Liver (tissue), 9 donors: Measurements from ENCODE around the gene MSH3. TPM values are rescaled to one million over a fixed set of nuclear protein-coding genes. Genes with fewer than 3 reads are reported as not detected.

Experiments used
- DNase-seq: peaks from one replicate; pipeline ENCODE4 v3.0.0-alpha.2; 2017; ENCODE audit warnings: low spot score
- H3K27ac ChIP-seq, 2 donors: one replicate each; pipeline ENCODE4 v1.7.0; 2013; ENCODE audit warnings: inconsistent platforms in 2 of 2, low read length in 2 of 2, control low read depth in 1 of 2, low read depth in 1 of 2, mild to moderate bottlenecking in 1 of 2
- H3K27me3 ChIP-seq, 4 donors: one replicate each; pipeline versions ENCODE4 v1.6.1 to v1.7.0; 2013; ENCODE audit warnings: low read length in 3 of 4, inconsistent platforms in 1 of 4, mild to moderate bottlenecking in 1 of 4, moderate library complexity in 1 of 4; ENCODE audit not compliant: control insufficient read depth in 4 of 4, insufficient read depth in 4 of 4
- H3K36me3 ChIP-seq, 4 donors: one replicate each; pipeline versions ENCODE4 v1.6.1 to v1.7.0; 2013; ENCODE audit warnings: low read length in 3 of 4, mild to moderate bottlenecking in 3 of 4, low read depth in 1 of 4, moderate library complexity in 1 of 4; ENCODE audit not compliant: control insufficient read depth in 4 of 4, insufficient read depth in 3 of 4
- H3K4me1 ChIP-seq, 4 donors: one replicate each; pipeline versions ENCODE4 v1.6.1 to v1.7.0; 2013; ENCODE audit warnings: low read length in 3 of 4, mild to moderate bottlenecking in 3 of 4, moderate library complexity in 1 of 4; ENCODE audit not compliant: control insufficient read depth in 4 of 4, insufficient read depth in 4 of 4
- H3K4me3 ChIP-seq, 3 donors: one replicate each; pipeline versions ENCODE4 v1.6.1 to v1.7.0; 2013; ENCODE audit warnings: low read length in 3 of 3, control low read depth in 1 of 3, low read depth in 1 of 3, mild to moderate bottlenecking in 1 of 3
- H3K9ac ChIP-seq, 2 donors: one replicate each; pipeline ENCODE4 v1.7.0; 2013; ENCODE audit warnings: low read length in 2 of 2, mild to moderate bottlenecking in 2 of 2, moderate library complexity in 2 of 2, control low read depth in 1 of 2, low read depth in 1 of 2
- H3K9me3 ChIP-seq, 4 donors: one replicate each; pipeline versions ENCODE4 v1.6.1 to v1.7.0; 2013; ENCODE audit warnings: low read length in 3 of 4; ENCODE audit not compliant: control insufficient read depth in 4 of 4
- ATF3 ChIP-seq: IDR thresholded peaks from 2 replicates; pipeline ENCODE4 v1.6.1; 2016; ENCODE audit warnings: antibody characterized with exemption
- EGR1 ChIP-seq, 2 donors: IDR thresholded peaks; 2 replicates each; pipeline ENCODE4 v1.6.1; 2016 to 2018; ENCODE audit warnings: antibody characterized with exemption in 2 of 2, low read depth in 2 of 2
- FOXA1 ChIP-seq: IDR thresholded peaks from 2 replicates; pipeline ENCODE4 v1.6.1; 2016; ENCODE audit warnings: antibody characterized with exemption
- FOXA2 ChIP-seq: IDR thresholded peaks from 2 replicates; pipeline ENCODE4 v1.6.1; 2016; ENCODE audit warnings: antibody characterized with exemption
- GABPA ChIP-seq, 2 donors: IDR thresholded peaks in 1 of 2; conservative IDR thresholded peaks in 1 of 2; 2 replicates each; pipeline ENCODE4 v1.6.1; 2016; ENCODE audit warnings: antibody characterized with exemption in 2 of 2, mild to moderate bottlenecking in 1 of 2, moderate library complexity in 1 of 2
- HNF4G ChIP-seq: IDR thresholded peaks from 2 replicates; pipeline ENCODE4 v1.6.1; 2016; ENCODE audit warnings: antibody characterized with exemption
- JUND ChIP-seq, 2 donors: IDR thresholded peaks; 2 replicates each; pipeline ENCODE4 v1.6.1; 2016; ENCODE audit warnings: antibody characterized with exemption in 2 of 2
- NR2F2 ChIP-seq: IDR thresholded peaks from 2 replicates; pipeline ENCODE4 v1.6.1; 2016; ENCODE audit warnings: antibody characterized with exemption
- RAD21 ChIP-seq, 2 donors: IDR thresholded peaks; 2 replicates each; pipeline ENCODE4 v1.6.1; 2016; ENCODE audit warnings: antibody characterized with exemption in 2 of 2, mild to moderate bottlenecking in 2 of 2
- REST ChIP-seq: IDR thresholded peaks from 2 replicates; pipeline ENCODE4 v1.6.1; 2016; ENCODE audit warnings: antibody characterized with exemption, mild to moderate bottlenecking
- RXRA ChIP-seq, 2 donors: IDR thresholded peaks; 2 replicates each; pipeline ENCODE4 v1.6.1; 2017 to 2018; ENCODE audit warnings: antibody characterized with exemption in 2 of 2, mild to moderate bottlenecking in 1 of 2
- TAF1 ChIP-seq: conservative IDR thresholded peaks from 2 replicates; pipeline ENCODE4 v1.6.1; 2016; ENCODE audit warnings: antibody characterized with exemption, mild to moderate bottlenecking
- YY1 ChIP-seq: IDR thresholded peaks from 2 replicates; pipeline ENCODE4 v1.6.1; 2016; ENCODE audit warnings: antibody characterized with exemption, mild to moderate bottlenecking
- ZBTB33 ChIP-seq: IDR thresholded peaks from 2 replicates; pipeline ENCODE4 v1.6.1; 2016; ENCODE audit warnings: antibody characterized with exemption
- WGBS: extraction: QIAGEN DNeasy Blood & Tissue Kit; methylation state at CpG from one replicate; pipeline ENCODE4 v1.1.7; 2013; 5-methylcytosine and 5-hydroxymethylcytosine counted together
- polyA plus RNA-seq, 2 donors: library from polyadenylated mRNA; stranded (reverse) in 1 of 2; unstranded in 1 of 2; fragments of 200-250 nt in 1 of 2; fragments of >200 nt in 1 of 2; fragmentation: Nextera tagmentation in 1 of 2; extraction: Ambion mirVana in 1 of 2; gene quantifications; one replicate each; pipeline versions ENCODE4 v1.2.1 to v1.2.3, GENCODE V29; 2013 to 2015
- total RNA-seq, 2 donors: library from RNA; depleted of rRNA; stranded (reverse); fragments of >200 nt; gene quantifications; one replicate each; pipeline ENCODE4 v1.2.3, GENCODE V29; 2014
- TF ChIP-seq, protein P1 (sequence below): fragments of 150-350 bp; IDR thresholded peaks from 2 replicates; pipeline ENCODE4 v1.5.1; 2017; ENCODE audit warnings: improper control_type of control experiment, low read depth, low read length; ENCODE audit not compliant: missing input control
- TF ChIP-seq, protein P2 (sequence below): IDR thresholded peaks from 2 replicates; pipeline ENCODE4 v1.6.1; 2016; ENCODE audit warnings: antibody characterized with exemption
- donor health status: healthy.
- donor health status: healthy.
- donor health status: healthy.
- donor health status: healthy.
- donor health status: healthy.

Gene MSH3
- total and polyA plus RNA-seq, 4 donors: 3.0 to 19.1 (median 7.9) TPM

DNA sequence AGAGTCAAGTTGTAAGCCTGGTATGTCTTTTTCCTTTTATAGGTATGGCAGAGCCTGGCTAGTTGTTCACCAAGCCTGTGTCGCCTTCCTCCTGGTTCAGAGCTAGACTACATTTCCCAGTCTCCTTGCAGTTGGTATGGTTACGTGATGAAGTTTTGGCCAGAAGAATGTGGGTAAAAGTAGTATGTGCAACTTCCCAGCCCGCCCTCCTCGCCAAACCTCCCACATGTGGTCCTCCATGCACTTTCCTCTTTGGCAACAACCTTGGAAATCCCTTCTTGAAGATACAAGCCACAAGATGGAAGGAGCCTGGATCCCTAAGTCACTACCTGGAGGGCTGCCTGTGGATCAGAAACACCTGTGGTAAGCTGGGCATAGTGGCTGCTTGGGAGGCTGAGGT, 36.0 kb upstream of the MSH3 start:
- TF ChIP-seq GABPA (IDR thresholded peaks at IDR 0.05 in 1 of 2, conservative IDR thresholded peaks at IDR 0.05 in 1 of 2): no peak
- no peak for TF ChIP-seq NR2F2
- TF ChIP-seq, protein P1, sequence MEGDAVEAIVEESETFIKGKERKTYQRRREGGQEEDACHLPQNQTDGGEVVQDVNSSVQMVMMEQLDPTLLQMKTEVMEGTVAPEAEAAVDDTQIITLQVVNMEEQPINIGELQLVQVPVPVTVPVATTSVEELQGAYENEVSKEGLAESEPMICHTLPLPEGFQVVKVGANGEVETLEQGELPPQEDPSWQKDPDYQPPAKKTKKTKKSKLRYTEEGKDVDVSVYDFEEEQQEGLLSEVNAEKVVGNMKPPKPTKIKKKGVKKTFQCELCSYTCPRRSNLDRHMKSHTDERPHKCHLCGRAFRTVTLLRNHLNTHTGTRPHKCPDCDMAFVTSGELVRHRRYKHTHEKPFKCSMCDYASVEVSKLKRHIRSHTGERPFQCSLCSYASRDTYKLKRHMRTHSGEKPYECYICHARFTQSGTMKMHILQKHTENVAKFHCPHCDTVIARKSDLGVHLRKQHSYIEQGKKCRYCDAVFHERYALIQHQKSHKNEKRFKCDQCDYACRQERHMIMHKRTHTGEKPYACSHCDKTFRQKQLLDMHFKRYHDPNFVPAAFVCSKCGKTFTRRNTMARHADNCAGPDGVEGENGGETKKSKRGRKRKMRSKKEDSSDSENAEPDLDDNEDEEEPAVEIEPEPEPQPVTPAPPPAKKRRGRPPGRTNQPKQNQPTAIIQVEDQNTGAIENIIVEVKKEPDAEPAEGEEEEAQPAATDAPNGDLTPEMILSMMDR: no peak
- no peak for TF ChIP-seq EGR1 (IDR thresholded peaks at IDR 0.05; ENCODE audit: low read depth in 2 of 2)
- no peak for TF ChIP-seq FOXA1
- TF ChIP-seq REST: no peak
- no peak for TF ChIP-seq ATF3
- TF ChIP-seq JUND (IDR thresholded peaks at IDR 0.05): no peak
- no peak for TF ChIP-seq TAF1
- H3K27me3 ChIP-seq: no peaks in the 10 kb centered on the region
- H3K36me3 ChIP-seq: no peaks in the 10 kb centered on the region
- H3K4me1 ChIP-seq: peaks cover 0 to 2% (median 0%) of the 10 kb centered on the region in 4 donors
- H3K9ac ChIP-seq: no peak overlapping the region
- H3K4me3 ChIP-seq: no peak overlapping the region
- DNase-seq: no peak
- no peak overlapping the region for H3K27ac ChIP-seq
- WGBS: 97% methylated on average over 4 of the region's 4 CpGs
- no peaks in the 10 kb centered on the region for H3K9me3 ChIP-seq

GRCh38 chr5:80619086-80619485, 35.4 kb upstream of the MSH3 start:
- no peak overlapping the region for H3K27ac ChIP-seq
- no peaks in the 10 kb centered on the region for H3K27me3 ChIP-seq
- TF ChIP-seq RAD21 (IDR thresholded peaks at IDR 0.05) (no peak), REST (no peak), FOXA2 (no peak), JUND (IDR thresholded peaks at IDR 0.05) (no peak), NR2F2 (no peak), FOXA1 (no peak), YY1 (no peak), ATF3 (no peak), GABPA (IDR thresholded peaks at IDR 0.05 in 1 of 2, conservative IDR thresholded peaks at IDR 0.05 in 1 of 2) (no peak), ZBTB33 (no peak), HNF4G (no peak), RXRA (IDR thresholded peaks at IDR 0.05) (no peak)
- TF ChIP-seq, protein P2, sequence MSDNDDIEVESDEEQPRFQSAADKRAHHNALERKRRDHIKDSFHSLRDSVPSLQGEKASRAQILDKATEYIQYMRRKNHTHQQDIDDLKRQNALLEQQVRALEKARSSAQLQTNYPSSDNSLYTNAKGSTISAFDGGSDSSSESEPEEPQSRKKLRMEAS: no peak
- no peak for DNase-seq
- H3K4me3 ChIP-seq: no peak overlapping the region
- no peaks in the 10 kb centered on the region for H3K36me3 ChIP-seq
- no peaks in the 10 kb centered on the region for H3K9me3 ChIP-seq
- WGBS: 91% methylated on average over 1 of the region's 1 CpG
- H3K4me1 ChIP-seq: peaks cover 0 to 4% (median 0%) of the 10 kb centered on the region in 4 donors
- H3K9ac ChIP-seq: no peak overlapping the region
